Measurements from ENCODE around the gene ALG14. TPM values are rescaled to one million over a fixed set of nuclear protein-coding genes. Genes with fewer than 3 reads are reported as not detected.
"Not testable (repeated sequence)": the region's sequence is repeated elsewhere in the genome, so short reads cannot be mapped to it uniquely, and the experiment has no call there.

The ALG14 gene
- total RNA-seq, 1 donor from 2014 or later, result 0.49 TPM

GRCh38 chr1:95096218-95096841 lies 23.6 kb upstream of the ALG14 start:
- Histone ChIP-seq H4K20me1 (ENCODE audit: low read depth) (no peaks in the 10 kb centered on the region), H3K27me3 (no peaks in the 10 kb centered on the region), H3K27ac (no peak overlapping the region), H3K79me2 (ENCODE audit: low read depth) (no peaks in the 10 kb centered on the region), H3K4me2 (no peak overlapping the region), H3K9me3 (ENCODE audit: low read depth) (no peaks in the 10 kb centered on the region), H3K4me1 (no peaks in the 10 kb centered on the region), H2AFZ (replicated peaks) (peak overlapping the region; percentile 34), H3F3A (ENCODE audit: low read depth) (no peaks in the 10 kb centered on the region), H3K9ac (no peak overlapping the region), H3K4me3 (no peak overlapping the region), H3K36me3 (no peaks in the 10 kb centered on the region)
- H3K27ac Mint-ChIP-seq, result no peak overlapping the region
- peaks cover 2% of the 10 kb centered on the region for H3K27me3 Mint-ChIP-seq (ENCODE audit: insufficient read depth, low read depth)
- TF ChIP-seq EZH2 (IDR thresholded peaks at IDR 0.05) (no peak), EZH2phosphoT487 (IDR thresholded peaks at IDR 0.05) (no peak), CTCF (IDR thresholded peaks at IDR 0.05) (no peak)
- H3K9me3 Mint-ChIP-seq, result no peaks in the 10 kb centered on the region
- no peaks in the 10 kb centered on the region for H3K36me3 Mint-ChIP-seq
- no peak for DNase-seq (ENCODE audit: low spot score)
- no peak overlapping the region for H3K4me3 Mint-ChIP-seq
- H3K4me1 Mint-ChIP-seq, result no peaks in the 10 kb centered on the region

- no peaks in the 10 kb centered on the region for H4K20me1 ChIP-seq (ENCODE audit: low read depth)
These were observed 23.1 kb upstream of the ALG14 start for GRCh38 chr1:95095833-95096217.

GRCh38 chr1:95094923-95095322 lies 22.2 kb upstream of the ALG14 start:
- Mint-ChIP-seq H3K9me3 (peaks cover 9% of the 10 kb centered on the region), H3K27me3 (ENCODE audit: insufficient read depth, low read depth) (no peaks in the 10 kb centered on the region), H3K36me3 (no peaks in the 10 kb centered on the region), H3K4me3 (no peak overlapping the region), H3K4me1 (no peaks in the 10 kb centered on the region), H3K27ac (no peak overlapping the region)
- Histone ChIP-seq H3K4me3 (no peak overlapping the region), H3K27me3 (no peaks in the 10 kb centered on the region), H3F3A (ENCODE audit: low read depth) (no peaks in the 10 kb centered on the region), H3K4me1 (no peaks in the 10 kb centered on the region), H4K20me1 (ENCODE audit: low read depth) (no peaks in the 10 kb centered on the region), H3K9me3 (ENCODE audit: low read depth) (no peaks in the 10 kb centered on the region), H2AFZ (replicated peaks) (no peak overlapping the region), H3K9ac (no peak overlapping the region), H3K27ac (no peak overlapping the region), H3K36me3 (no peaks in the 10 kb centered on the region), H3K79me2 (ENCODE audit: low read depth) (no peaks in the 10 kb centered on the region), H3K4me2 (no peak overlapping the region)
- DNase-seq (ENCODE audit: low spot score), result no peak
- no peak for TF ChIP-seq EZH2 (IDR thresholded peaks at IDR 0.05)

More at GRCh38 chr1:95095833-95096217, 23.1 kb upstream of the ALG14 start:
- Histone ChIP-seq H3K4me3 (no peak overlapping the region), H2AFZ (replicated peaks) (peak overlapping the region; percentile 34), H3K79me2 (ENCODE audit: low read depth) (no peaks in the 10 kb centered on the region), H3K36me3 (no peaks in the 10 kb centered on the region), H3K4me1 (no peaks in the 10 kb centered on the region), H3K9ac (no peak overlapping the region), H3K27ac (no peak overlapping the region), H3K27me3 (no peaks in the 10 kb centered on the region), H3F3A (ENCODE audit: low read depth) (no peaks in the 10 kb centered on the region), H3K4me2 (no peak overlapping the region), H3K9me3 (ENCODE audit: low read depth) (no peaks in the 10 kb centered on the region)
- no peak for DNase-seq (ENCODE audit: low spot score)
- Mint-ChIP-seq H3K36me3 (no peaks in the 10 kb centered on the region), H3K4me3 (no peak overlapping the region), H3K27ac (no peak overlapping the region), H3K4me1 (no peaks in the 10 kb centered on the region), H3K9me3 (peaks cover 3% of the 10 kb centered on the region), H3K27me3 (ENCODE audit: insufficient read depth, low read depth) (peaks cover under 1% of the 10 kb centered on the region)
- TF ChIP-seq EZH2phosphoT487 (IDR thresholded peaks at IDR 0.05) (no peak), EZH2 (IDR thresholded peaks at IDR 0.05) (no peak), CTCF (IDR thresholded peaks at IDR 0.05) (no peak)

- Mint-ChIP-seq H3K27me3 (ENCODE audit: insufficient read depth, low read depth) (peaks cover 2% of the 10 kb centered on the region), H3K4me1 (no peaks in the 10 kb centered on the region), H3K9me3 (peaks cover 11% of the 10 kb centered on the region), H3K36me3 (no peaks in the 10 kb centered on the region), H3K27ac (no peak overlapping the region), H3K4me3 (no peak overlapping the region)
- no peaks in the 10 kb centered on the region for H3K9me3 ChIP-seq (ENCODE audit: low read depth)
- no peak overlapping the region for H3K4me3 ChIP-seq
- no peaks in the 10 kb centered on the region for H4K20me1 ChIP-seq (ENCODE audit: low read depth)
- H2AFZ ChIP-seq (replicated peaks), result no peak overlapping the region
- H3K79me2 ChIP-seq (ENCODE audit: low read depth), result no peaks in the 10 kb centered on the region
- no peaks in the 10 kb centered on the region for H3K27me3 ChIP-seq
- H3K4me2 ChIP-seq, result no peak overlapping the region
- H3K9ac ChIP-seq, result no peak overlapping the region
- TF ChIP-seq EZH2phosphoT487 (IDR thresholded peaks at IDR 0.05), result no peak
- no peak for TF ChIP-seq CTCF (IDR thresholded peaks at IDR 0.05)
- no peak for TF ChIP-seq EZH2 (IDR thresholded peaks at IDR 0.05)
- no peaks in the 10 kb centered on the region for H3F3A ChIP-seq (ENCODE audit: low read depth)
- no peak overlapping the region for H3K27ac ChIP-seq
- DNase-seq (ENCODE audit: low spot score), result no peak
- no peaks in the 10 kb centered on the region for H3K4me1 ChIP-seq
- no peaks in the 10 kb centered on the region for H3K36me3 ChIP-seq
These were observed 20.5 kb upstream of the ALG14 start for GRCh38 chr1:95093296-95093695.

GRCh38 chr1:95092891-95093290 lies 20.1 kb upstream of the ALG14 start:
- H3K9me3 Mint-ChIP-seq, result peaks cover 11% of the 10 kb centered on the region
- not testable (repeated sequence) for H4K20me1 ChIP-seq (ENCODE audit: low read depth); H3K4me3 ChIP-seq; H3K4me1 ChIP-seq; H3K4me3 Mint-ChIP-seq; H3K4me1 Mint-ChIP-seq; H3K9ac ChIP-seq; H3K36me3 ChIP-seq; H3K36me3 Mint-ChIP-seq; H3K9me3 ChIP-seq (ENCODE audit: low read depth); H3K79me2 ChIP-seq (ENCODE audit: low read depth); H3K27me3 Mint-ChIP-seq (ENCODE audit: insufficient read depth, low read depth); H2AFZ ChIP-seq (replicated peaks); H3K27ac ChIP-seq; H3K4me2 ChIP-seq; H3K27me3 ChIP-seq; H3K27ac Mint-ChIP-seq; H3F3A ChIP-seq (ENCODE audit: low read depth); DNase-seq (ENCODE audit: low spot score)

- not testable (repeated sequence) for H3K27me3 ChIP-seq; H3K4me3 ChIP-seq; H3K9me3 ChIP-seq (ENCODE audit: low read depth); H3K36me3 ChIP-seq; H3K27ac Mint-ChIP-seq; H3K4me1 Mint-ChIP-seq; H3K4me1 ChIP-seq; H2AFZ ChIP-seq (replicated peaks); H3K4me3 Mint-ChIP-seq; H4K20me1 ChIP-seq (ENCODE audit: low read depth); H3K27ac ChIP-seq; DNase-seq (ENCODE audit: low spot score); H3K79me2 ChIP-seq (ENCODE audit: low read depth); H3K4me2 ChIP-seq; H3K27me3 Mint-ChIP-seq (ENCODE audit: insufficient read depth, low read depth); H3F3A ChIP-seq (ENCODE audit: low read depth); H3K36me3 Mint-ChIP-seq; H3K9ac ChIP-seq
- H3K9me3 Mint-ChIP-seq, result peaks cover 11% of the 10 kb centered on the region
These were observed 18.5 kb upstream of the ALG14 start for GRCh38 chr1:95091290-95091689.

All from neural progenitor cell (in vitro differentiated cells).